ENCODE results near the gene TPMT.
A peak's percentile ranks its signal among the peaks of the same experiment; 100 is the strongest.

TPMT gene

DNA sequence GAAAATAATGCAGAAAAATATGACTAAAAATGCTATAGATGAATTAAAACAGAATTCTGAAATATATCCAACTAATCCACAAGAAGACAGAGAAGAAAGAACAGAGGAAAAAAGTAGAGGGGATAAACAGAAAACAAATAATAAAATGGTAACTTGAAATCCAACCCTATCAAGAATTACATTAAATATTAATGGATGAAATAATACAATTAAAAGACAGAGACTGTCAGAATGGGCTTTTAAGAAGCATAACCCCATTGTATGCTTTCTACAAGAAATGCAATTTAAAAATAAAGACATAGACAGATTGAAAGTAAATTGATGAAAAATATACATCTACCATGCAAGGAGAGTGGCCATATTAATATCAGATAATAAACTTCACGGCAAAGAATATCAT lies 47.8 kb downstream of the TPMT start:
- DNase-seq = no peak

DNA sequence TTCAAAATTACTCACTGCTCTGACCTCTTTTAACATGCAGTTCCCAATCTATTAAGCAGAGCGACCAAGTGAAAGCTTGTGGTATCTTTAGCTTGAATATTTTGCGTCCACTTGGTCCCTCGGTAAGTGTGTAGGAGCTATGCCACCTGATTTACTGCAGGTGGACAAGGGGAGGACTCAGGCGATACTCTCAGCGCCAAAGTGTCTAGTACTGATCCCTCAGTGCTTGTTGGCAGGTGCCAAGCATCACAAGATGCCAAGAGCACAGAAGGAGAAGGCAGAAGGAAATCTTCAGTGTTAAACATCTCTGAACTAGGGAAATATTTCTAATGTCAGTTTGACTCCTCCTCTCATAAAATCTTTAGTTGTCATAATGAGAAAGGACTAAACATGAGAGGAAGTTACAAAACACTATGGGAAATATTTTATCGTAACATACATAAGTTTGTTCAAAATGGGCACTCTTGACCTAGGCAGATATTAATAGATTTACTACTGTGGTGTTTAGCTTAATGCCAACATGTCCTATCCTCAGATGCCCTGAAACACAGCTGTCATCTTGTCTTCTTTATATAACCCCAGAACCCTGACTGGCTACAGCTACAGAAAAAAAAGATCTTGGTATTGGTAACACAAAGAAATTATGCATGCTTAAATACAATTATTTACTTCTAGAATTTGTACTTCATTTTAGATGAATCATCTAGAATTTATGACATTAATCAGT lies 51.9 kb downstream of the TPMT start:
- no peak for DNase-seq

DNA sequence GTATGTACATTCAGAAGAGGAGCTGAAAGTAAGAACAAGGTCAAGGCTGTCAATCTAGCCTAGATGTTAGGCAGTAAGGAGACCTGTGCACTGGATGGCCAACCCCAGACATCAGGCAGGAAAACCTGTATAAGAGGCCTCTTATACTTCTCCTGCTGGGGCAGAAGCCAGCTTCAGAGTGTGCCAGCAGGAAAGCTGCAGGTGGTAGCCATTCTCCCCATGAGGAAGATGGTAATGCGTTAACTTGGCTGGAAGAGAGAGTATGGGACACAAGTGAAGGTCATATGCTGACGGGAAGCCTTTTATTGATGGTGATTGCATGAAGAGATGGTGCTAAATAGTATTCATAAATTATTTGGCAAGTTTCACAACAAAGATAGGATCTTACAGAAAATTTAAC lies 53.0 kb downstream of the TPMT start:
- no peak for DNase-seq

DNA sequence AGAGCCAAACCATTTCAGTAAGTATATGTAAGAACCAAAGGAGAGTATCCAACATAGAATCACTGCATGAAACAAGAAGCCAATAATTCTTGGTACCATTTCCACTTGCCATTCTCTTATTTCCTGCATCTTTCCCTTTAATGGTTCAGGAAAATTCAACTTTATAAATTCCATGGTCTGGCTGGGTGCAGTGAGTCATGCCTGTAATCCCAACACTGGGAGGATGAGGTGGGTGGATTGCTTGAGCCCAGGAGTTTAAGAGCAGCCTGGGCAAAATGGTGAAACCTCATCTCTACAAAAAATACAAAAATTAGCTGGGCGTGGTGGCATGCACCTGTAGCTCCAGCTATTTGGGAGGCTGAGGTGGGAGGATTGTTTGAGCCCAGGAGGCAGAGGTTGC lies 53.6 kb downstream of the TPMT start:
- DNase-seq = no peak

DNA sequence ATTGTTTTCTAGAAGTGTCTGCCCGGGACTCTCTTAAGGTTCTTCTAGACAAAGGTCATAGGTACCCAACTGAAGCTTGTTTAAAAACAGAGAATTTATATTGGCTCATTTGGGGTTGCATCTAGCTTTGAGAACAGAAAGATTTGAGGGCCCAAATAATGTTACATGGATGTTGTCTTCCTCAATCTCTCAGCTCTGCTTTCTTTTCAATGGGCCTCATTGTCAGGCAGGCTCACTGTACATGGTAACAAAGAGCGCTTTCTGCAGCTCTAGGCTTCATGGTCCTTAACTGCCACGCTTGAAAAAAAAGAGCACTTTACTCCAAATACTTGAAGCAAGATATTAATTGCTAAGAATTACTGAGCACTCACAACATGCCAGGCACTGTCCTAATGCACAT lies 54.6 kb downstream of the TPMT start:
- DNase-seq = no peak

DNA sequence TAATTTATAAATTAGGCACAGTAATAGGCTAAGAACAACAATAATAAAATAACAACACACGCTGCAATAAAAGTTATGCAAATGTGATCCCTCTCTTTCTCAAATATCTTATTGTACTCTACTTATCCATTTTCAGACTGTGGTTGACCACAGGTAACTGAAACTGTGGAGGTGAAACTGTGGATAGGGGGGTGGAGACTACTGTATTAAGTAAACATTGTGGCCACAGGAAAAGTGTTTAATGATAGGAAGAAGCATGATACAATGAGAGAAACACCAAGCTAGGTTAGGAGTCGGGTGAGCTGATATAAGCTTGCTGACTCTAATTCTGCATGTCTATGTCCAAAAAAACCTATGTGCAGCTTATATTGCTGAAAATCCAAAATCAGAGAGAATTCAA lies 55.4 kb downstream of the TPMT start:
- no peak for DNase-seq

DNA sequence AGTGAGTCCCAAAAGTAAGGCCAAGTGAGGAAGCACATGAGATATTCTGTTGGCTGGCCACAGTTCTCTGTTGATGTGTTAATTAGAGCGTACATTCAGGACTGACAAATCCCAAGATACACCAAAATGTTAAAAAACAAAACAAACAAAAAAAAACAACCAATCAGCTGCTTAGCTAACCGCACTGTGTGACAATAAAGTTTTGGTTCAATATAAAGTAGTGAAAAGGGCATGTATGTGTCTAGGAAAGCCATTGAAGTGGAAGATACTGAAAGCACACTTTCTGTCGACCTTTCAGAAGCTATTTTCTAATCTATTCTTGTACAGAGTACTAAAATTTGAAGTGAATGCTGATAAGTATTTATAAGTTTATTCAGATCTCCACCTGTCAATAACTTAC lies 58.5 kb downstream of the TPMT start:
- DNase-seq = no peak

DNA sequence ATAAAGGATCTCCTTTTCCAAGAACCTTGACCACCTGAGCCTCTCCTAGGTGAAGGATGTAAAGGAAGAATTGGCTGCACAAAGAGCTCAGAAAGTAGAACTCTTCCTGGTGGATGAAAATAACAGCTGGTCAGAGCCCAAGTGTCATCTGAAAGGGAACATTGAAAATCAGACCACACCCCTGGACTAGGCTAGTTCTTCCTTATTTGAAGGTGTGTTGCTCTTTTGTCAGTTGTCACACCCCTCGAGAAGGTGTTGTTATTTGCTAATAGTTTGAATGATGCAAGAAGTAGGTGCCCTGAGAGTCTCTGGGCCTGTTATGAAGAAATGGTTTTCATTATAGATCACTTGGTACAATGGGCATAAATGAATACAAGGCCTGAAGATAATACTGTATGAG lies 63.5 kb downstream of the TPMT start:
- DNase-seq = no peak

DNA sequence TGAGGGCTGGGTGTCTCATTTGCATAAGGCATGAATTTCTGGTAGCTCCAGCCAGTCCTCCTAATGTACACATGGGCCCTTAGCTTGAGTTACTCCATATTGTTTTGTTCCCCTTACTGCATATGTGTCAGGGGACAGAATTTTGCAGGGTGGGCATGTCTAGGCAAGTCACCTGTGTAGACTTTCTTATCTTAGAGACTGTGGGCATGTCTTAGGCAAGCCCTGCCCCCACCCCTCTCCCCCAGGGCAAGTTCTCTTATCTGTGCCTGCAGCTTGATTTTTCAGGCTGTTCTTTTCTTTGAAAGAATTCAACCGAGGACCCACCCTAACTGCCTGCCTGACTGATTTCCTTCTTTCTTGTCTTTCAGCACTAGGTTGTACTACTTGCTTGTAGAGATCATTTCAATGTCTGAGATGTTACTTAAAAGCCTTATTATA lies 64.5 kb downstream of the TPMT start:
- peak; percentile 86 for DNase-seq

DNA sequence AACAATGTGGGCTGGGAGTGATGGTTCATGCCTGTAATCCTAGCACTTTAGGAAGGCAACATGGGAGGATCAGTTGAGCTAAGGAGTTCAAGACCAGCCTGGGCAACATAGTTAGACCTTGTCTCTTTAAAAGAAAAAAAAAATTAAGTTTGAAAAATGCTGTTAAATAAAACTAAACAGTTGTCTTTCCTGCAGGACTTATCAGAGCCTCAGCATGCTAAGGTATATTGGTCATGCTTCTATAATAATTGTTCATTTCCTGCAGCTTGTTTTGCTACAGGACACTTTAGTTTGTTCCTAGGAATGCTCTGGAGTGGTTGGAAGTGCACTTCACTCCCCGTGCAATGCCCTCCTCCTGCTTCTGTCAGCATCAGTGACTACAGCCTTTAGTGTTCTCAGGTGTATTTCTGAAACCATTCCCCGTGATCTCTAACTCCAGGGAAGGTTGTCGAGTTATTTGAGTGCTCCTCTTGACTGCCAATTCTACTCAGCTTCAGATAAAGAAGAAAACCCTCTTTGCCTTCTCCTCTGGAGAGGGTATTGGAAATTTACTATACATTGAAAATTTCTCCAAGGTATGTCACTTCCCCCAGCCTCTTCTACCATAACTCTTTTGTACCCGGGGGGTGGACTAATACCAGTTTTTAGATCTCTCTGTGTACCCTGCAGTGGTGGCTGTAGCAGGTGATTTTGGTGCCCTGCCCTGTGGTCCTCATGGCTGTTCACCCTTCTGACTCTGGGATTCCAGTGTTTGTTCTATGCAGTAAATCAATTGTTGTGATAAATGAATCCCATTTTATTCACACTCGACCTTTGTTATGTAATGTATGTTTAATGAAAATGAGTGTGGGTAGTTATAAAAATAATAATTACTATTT lies 66.2 kb downstream of the TPMT start:
- DNase-seq = no peak

DNA sequence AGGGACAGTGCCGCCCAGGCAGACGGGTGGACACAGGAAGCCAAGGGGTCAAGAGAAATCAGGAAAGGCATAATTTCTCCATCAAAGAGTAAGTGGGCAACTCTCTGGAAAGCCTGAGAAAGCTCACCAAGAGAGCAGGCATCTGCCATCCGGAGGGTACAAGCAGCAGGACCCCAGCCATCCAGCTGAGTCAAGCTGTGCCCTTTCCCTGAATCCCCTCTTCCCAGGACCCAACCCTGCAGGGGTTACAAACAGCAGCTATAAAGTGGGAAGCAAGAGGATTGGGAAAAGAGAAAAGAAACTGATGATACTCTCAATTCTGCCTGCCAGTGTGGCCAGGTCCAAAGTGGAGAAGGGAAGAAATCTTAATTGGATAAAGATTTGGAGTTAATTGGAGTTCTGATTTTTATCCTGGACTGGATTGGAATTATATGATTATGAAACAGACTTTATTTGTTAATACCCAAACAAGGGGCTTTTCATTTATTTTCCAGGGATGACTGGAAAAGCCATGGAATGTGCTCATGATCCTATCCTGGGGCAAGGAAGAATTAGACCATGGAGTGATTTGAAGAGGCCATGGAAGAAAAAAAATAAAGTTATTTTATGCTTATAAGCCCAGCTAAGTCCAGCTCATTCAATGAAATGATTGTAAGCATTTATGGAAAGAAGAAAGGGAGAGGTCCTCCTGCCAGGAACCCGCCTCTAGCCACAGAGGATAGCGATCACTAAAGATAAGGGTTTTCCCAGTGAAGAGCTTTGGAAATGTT lies 67.3 kb downstream of the TPMT start:
- DNase-seq = no peak

DNA sequence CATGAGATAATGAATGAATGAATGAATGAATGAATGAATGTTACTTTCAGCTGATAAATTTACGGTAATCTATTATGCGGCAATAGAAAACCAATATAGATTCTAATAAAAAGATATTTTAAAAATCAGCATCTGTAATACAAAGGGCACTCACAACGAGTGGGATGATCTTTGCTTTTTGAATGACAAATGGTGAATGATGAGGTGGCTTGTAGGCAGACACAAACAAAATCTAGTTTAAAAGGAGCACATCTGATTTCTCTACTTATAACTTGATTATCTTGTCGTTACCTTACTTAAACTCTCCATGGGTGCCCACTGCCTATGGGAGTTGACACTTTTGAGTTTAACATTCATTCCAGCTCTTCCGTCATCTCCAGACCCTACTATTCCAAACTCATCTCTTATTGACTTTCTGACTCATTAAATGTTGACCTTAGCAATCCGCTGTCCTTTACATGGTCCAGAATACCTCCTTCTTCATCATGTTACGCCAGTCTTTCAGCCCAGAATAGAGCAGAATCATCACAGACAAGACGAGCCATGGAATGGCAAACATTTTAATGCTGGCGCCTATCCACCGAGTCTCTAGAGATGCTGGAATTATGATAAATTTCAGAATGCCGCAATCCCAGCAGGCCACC lies 73.7 kb downstream of the TPMT start:
- DNase-seq = no peak

DNA sequence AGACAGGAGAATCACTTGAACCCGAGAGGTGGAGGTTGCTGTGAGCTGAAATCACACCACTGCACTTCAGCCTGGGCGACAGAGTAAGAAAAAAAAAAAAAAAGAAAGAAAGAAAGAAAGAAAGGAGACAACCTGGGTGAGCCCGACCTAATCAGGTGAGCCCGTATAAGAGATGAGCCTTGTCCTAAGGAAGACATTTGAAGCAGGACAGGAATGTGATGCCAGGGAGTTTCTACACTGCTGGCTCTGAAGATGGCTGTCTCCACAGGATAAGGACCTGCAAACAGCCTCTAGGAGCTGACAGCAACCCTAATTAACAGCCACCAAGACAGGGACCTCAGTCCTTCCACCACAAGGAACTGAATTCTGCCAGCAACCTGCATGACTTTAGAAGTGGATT lies 74.3 kb downstream of the TPMT start:
- DNase-seq = no peak

DNA sequence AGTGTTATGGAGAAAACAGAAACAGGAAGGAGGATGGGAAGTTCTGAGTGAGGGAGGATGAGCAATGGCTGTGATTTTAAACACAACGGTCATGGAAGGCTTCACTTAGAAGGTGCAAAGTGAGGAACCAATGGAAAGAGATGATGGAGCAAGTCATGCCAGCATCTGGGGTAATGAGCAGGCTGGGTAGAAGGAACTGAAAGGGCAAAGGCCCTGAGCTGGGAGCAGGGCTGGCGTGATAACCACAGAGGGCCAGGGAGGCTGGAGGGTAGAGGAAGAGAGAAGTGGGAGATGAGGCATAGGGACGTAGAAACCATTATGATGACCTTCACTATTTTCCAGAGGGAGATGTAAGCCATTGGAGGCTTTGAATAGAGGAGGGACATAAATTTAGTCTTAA lies 76.0 kb downstream of the TPMT start:
- no peak for DNase-seq
